Erythroblast (primary cell): ENCODE measurements around the gene TMEM150A.

Experiments used
- GATA1 ChIP-seq: IDR thresholded peaks from 2 replicates; pipeline ENCODE4 v1.6.1; 2011; ENCODE audit warnings: low read depth, mild to moderate bottlenecking, control low read depth, low read length, moderate library complexity
- POLR2A ChIP-seq: IDR thresholded peaks from 2 replicates; pipeline ENCODE4 v1.6.1; 2011; ENCODE audit warnings: mild to moderate bottlenecking, low read length

DNA sequence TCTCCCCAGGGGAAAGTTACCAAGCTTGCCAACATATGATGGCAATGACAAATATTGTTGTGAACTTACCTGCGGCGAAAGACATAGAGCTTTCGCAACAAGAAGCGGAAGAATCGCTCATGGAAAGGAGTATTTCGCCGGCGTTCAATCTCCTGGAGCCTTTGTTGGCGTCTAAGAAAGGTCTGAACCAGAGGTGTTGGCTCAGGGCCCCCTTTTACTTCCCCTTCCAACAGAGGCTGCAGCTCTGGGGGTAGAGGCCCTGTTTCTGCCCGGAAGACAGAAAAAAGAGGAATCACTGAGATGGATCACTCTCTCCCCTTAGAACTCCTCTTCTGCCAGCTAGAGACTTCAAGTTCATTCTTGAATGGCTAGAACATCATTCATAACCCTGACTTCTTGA lies 52.0 kb downstream of the TMEM150A start:
- TF ChIP-seq POLR2A = no peak
- TF ChIP-seq GATA1 = no peak
